H9 (cell line): ENCODE measurements around the gene SORCS2. TPM values are rescaled to one million over a fixed set of nuclear protein-coding genes. Genes with fewer than 3 reads are reported as not detected.

Source experiments
- DNase-seq: peaks from one replicate; pipeline ENCODE4 v3.0.0-alpha.2; 2017
- H2AFZ ChIP-seq: one replicate; pipeline ENCODE4 v1.6.1; 2013; ENCODE audit warnings: mild to moderate bottlenecking, low read length, control low read depth, moderate library complexity
- H2AK5ac ChIP-seq: 2 replicates; pipeline ENCODE4 v1.6.1; 2013; ENCODE audit warnings: low read length, control low read depth, mixed read lengths; ENCODE audit not compliant: insufficient read length
- H2BK120ac ChIP-seq: one replicate; pipeline ENCODE4 v1.6.1; 2013; ENCODE audit warnings: low read depth, mild to moderate bottlenecking, low read length, control low read depth, inconsistent platforms; ENCODE audit not compliant: poor library complexity, severe bottlenecking
- H2BK12ac ChIP-seq: 2 replicates; pipeline ENCODE4 v1.6.1; 2013; ENCODE audit warnings: low read length, control low read depth, mixed read lengths, low read depth; ENCODE audit not compliant: insufficient read length
- H2BK15ac ChIP-seq: 2 replicates; pipeline ENCODE4 v1.6.1; 2013; ENCODE audit warnings: low read depth, low read length, control low read depth
- H2BK20ac ChIP-seq: one replicate; pipeline ENCODE4 v1.6.1; 2013; ENCODE audit warnings: low read depth, mild to moderate bottlenecking, low read length, control low read depth, inconsistent platforms; ENCODE audit not compliant: poor library complexity, severe bottlenecking
- H2BK5ac ChIP-seq: 2 replicates; pipeline ENCODE4 v1.6.1; 2013; ENCODE audit warnings: low read length, control low read depth, mixed read lengths; ENCODE audit not compliant: insufficient read length
- H3K14ac ChIP-seq: 2 replicates; pipeline ENCODE4 v1.6.1; 2013; ENCODE audit warnings: low read length, control low read depth; ENCODE audit not compliant: insufficient read depth
- H3K18ac ChIP-seq: 2 replicates; pipeline ENCODE4 v1.6.1; 2013; ENCODE audit warnings: low read depth, mild to moderate bottlenecking, mixed read lengths, low read length, control low read depth; ENCODE audit not compliant: insufficient read length
- H3K23ac ChIP-seq: 2 replicates; pipeline ENCODE4 v1.6.1; 2013; ENCODE audit warnings: low read length, control low read depth, mixed read lengths, low read depth; ENCODE audit not compliant: insufficient read length
- H3K23me2 ChIP-seq: 2 replicates; pipeline ENCODE4 v1.6.1; 2013; ENCODE audit warnings: low read depth, mild to moderate bottlenecking, mixed read lengths, low read length, control low read depth; ENCODE audit not compliant: insufficient read length, poor library complexity, severe bottlenecking
- H3K27ac ChIP-seq: 2 replicates; pipeline ENCODE4 v1.5.1; 2013; ENCODE audit warnings: low read length, control low read depth, mixed read lengths, low read depth; ENCODE audit not compliant: insufficient read length
- H3K27me3 ChIP-seq: 2 replicates; pipeline ENCODE4 v1.6.1; 2013; ENCODE audit warnings: low read length, control low read depth, inconsistent platforms; ENCODE audit not compliant: insufficient read depth
- H3K4ac ChIP-seq: 2 replicates; pipeline ENCODE4 v1.6.1; 2013; ENCODE audit warnings: low read depth, mild to moderate bottlenecking, control low read depth, inconsistent platforms, low read length, moderate library complexity
- H3K4me1 ChIP-seq: 2 replicates; pipeline ENCODE4 v1.6.1; 2013; ENCODE audit warnings: low read length, control low read depth, inconsistent platforms; ENCODE audit not compliant: insufficient read depth
- H3K4me2 ChIP-seq: 2 replicates; pipeline ENCODE4 v1.6.1; 2013; ENCODE audit warnings: low read length, control low read depth, mixed read lengths; ENCODE audit not compliant: insufficient read length, insufficient read depth
- H3K56ac ChIP-seq: 2 replicates; pipeline ENCODE4 v1.6.1; 2013; ENCODE audit warnings: low read depth, mild to moderate bottlenecking, mixed read lengths, low read length, control low read depth; ENCODE audit not compliant: insufficient read length
- H3K79me1 ChIP-seq: 2 replicates; pipeline ENCODE4 v1.6.1; 2013; ENCODE audit warnings: low read depth, mild to moderate bottlenecking, moderate library complexity, low read length, control low read depth, inconsistent platforms; ENCODE audit not compliant: insufficient read depth, poor library complexity, severe bottlenecking
- H3K79me2 ChIP-seq: 2 replicates; pipeline ENCODE4 v1.6.1; 2013; ENCODE audit warnings: low read length, control low read depth, inconsistent platforms; ENCODE audit not compliant: insufficient read depth
- H3K9ac ChIP-seq: 2 replicates; pipeline ENCODE4 v1.6.1; 2013; ENCODE audit warnings: low read length, control low read depth, mixed read lengths; ENCODE audit not compliant: insufficient read length; ENCODE audit errors: extremely low read depth
- H3K9me3 ChIP-seq: one replicate; pipeline ENCODE4 v1.6.1; 2013; ENCODE audit warnings: low read depth, low read length, inconsistent platforms; ENCODE audit not compliant: control insufficient read depth
- H3T11ph ChIP-seq: one replicate; pipeline ENCODE4 v1.6.1; 2013; ENCODE audit warnings: mild to moderate bottlenecking, low read length, control low read depth, inconsistent platforms
- H4K20me1 ChIP-seq: one replicate; pipeline ENCODE4 v1.6.1; 2013; ENCODE audit not compliant: control insufficient read depth, insufficient read length, insufficient read depth
- H4K5ac ChIP-seq: 2 replicates; pipeline ENCODE4 v1.6.1; 2013; ENCODE audit warnings: low read depth, mild to moderate bottlenecking, mixed read lengths, low read length, control low read depth; ENCODE audit not compliant: insufficient read length
- H4K8ac ChIP-seq: replicated peaks from 2 replicates; pipeline ENCODE4 v1.6.1; 2013; ENCODE audit warnings: low read length, control low read depth, mixed read lengths, low read depth; ENCODE audit not compliant: insufficient read length
- H4K91ac ChIP-seq: 2 replicates; pipeline ENCODE4 v1.6.1; 2013; ENCODE audit warnings: low read depth, mild to moderate bottlenecking, moderate library complexity, mixed read lengths, low read length, control low read depth; ENCODE audit not compliant: insufficient read length
- H3K27ac Mint-ChIP-seq, 3 experiments: 2 replicates in 2 of 3; 3 replicates in 1 of 3; pipeline ENCODE4 v1.8.0; 2020 to 2021; ENCODE audit warnings: mixed read lengths in 3 of 3, mild to moderate bottlenecking in 1 of 3, moderate library complexity in 1 of 3
- H3K27me3 Mint-ChIP-seq: 2 replicates; pipeline ENCODE4 v1.8.0; 2021; ENCODE audit warnings: low read depth, mild to moderate bottlenecking, moderate library complexity, mixed read lengths
- H3K36me3 Mint-ChIP-seq, 3 experiments: 2 replicates in 2 of 3; 3 replicates in 1 of 3; pipeline ENCODE4 v1.8.0; 2020 to 2021; ENCODE audit warnings: low read depth in 3 of 3, mixed read lengths in 3 of 3; ENCODE audit not compliant: insufficient read depth in 1 of 3
- H3K4me1 Mint-ChIP-seq, 2 experiments: 2 replicates each; pipeline ENCODE4 v1.8.0; 2020; ENCODE audit warnings: mixed read lengths in 2 of 2
- H3K4me3 Mint-ChIP-seq, 2 experiments: 2 replicates in 1 of 2; 3 replicates in 1 of 2; pipeline ENCODE4 v1.8.0; 2020 to 2021; ENCODE audit warnings: mild to moderate bottlenecking in 2 of 2, mixed read lengths in 2 of 2, moderate library complexity in 1 of 2
- H3K9me3 Mint-ChIP-seq, 2 experiments: 2 replicates in 1 of 2; 3 replicates in 1 of 2; pipeline ENCODE4 v1.8.0; 2020; ENCODE audit warnings: mild to moderate bottlenecking in 2 of 2, mixed read lengths in 2 of 2, moderate library complexity in 1 of 2
- WGBS: extraction: QIAGEN DNeasy Blood & Tissue Kit; methylation state at CpG from one replicate; pipeline ENCODE4 v1.1.7; 2013; ENCODE audit warnings: missing lambda C conversion rate, low lambda C conversion rate, mixed read lengths; ENCODE audit not compliant: insufficient read length; ENCODE audit errors: extremely low coverage; 5-methylcytosine and 5-hydroxymethylcytosine counted together
- total RNA-seq: library from RNA; stranded (reverse); gene quantifications from 2 replicates; pipeline ENCODE4 v1.2.1, GENCODE V29; 2021
- TF ChIP-seq, protein P1 (sequence below): fragments of 200-600 bp; sonication (generic); conservative IDR thresholded peaks from 3 replicates; pipeline ENCODE4 v1.8.0; 2021; ENCODE audit warnings: antibody characterized with exemption, mild to moderate bottlenecking

Gene SORCS2
- total RNA-seq, 1 experiment from 2014 or later = 0.57 TPM

DNA sequence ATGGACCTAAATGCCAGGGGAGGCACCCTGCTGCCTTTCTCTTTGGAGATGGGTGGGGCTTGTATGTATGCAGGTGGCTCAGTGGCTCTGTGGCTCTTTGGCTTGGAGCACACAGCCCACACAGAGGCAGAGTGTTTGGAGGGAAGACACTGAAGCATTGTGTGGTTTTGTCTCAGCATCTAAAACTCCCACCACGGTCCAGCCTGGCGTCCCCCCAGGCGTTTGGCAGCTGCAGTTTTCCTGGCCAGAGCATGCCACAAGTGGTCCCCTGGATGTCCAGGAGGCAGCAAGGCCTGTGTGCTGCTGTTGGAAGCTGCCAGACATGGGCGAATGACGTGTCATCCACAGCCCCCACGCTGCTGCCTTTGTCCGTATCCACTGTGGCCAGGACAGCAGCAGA is 274.6 kb downstream of the SORCS2 start:
- H3K14ac ChIP-seq = no peak overlapping the region; the same call in 1 of the 2 replicates
- no peaks in the 10 kb centered on the region for H3K79me1 ChIP-seq
- no peak overlapping the region for H3K9ac ChIP-seq
- H3K4me3 Mint-ChIP-seq = no peak overlapping the region
- H2BK15ac ChIP-seq = no peak overlapping the region
- no peak overlapping the region for H2BK5ac ChIP-seq
- H3K9me3 Mint-ChIP-seq = peaks cover 14 to 16% of the 10 kb centered on the region in 2 experiments; a peak in 4 of 5 replicates
- TF ChIP-seq, protein P1, sequence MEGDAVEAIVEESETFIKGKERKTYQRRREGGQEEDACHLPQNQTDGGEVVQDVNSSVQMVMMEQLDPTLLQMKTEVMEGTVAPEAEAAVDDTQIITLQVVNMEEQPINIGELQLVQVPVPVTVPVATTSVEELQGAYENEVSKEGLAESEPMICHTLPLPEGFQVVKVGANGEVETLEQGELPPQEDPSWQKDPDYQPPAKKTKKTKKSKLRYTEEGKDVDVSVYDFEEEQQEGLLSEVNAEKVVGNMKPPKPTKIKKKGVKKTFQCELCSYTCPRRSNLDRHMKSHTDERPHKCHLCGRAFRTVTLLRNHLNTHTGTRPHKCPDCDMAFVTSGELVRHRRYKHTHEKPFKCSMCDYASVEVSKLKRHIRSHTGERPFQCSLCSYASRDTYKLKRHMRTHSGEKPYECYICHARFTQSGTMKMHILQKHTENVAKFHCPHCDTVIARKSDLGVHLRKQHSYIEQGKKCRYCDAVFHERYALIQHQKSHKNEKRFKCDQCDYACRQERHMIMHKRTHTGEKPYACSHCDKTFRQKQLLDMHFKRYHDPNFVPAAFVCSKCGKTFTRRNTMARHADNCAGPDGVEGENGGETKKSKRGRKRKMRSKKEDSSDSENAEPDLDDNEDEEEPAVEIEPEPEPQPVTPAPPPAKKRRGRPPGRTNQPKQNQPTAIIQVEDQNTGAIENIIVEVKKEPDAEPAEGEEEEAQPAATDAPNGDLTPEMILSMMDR = no peak
- H3K4ac ChIP-seq = no peak overlapping the region
- no peaks in the 10 kb centered on the region for H3K27me3 ChIP-seq
- H3K18ac ChIP-seq = no peak overlapping the region
- WGBS = no CpG with 5 or more reads among the region's 7 CpGs
- no peak overlapping the region for H3K56ac ChIP-seq
- no peak overlapping the region for H3K23ac ChIP-seq
- H3K4me1 ChIP-seq = peaks cover 4% of the 10 kb centered on the region; the same call in 1 of the 2 replicates
- H2BK12ac ChIP-seq = no peak overlapping the region
- no peak overlapping the region for H4K8ac ChIP-seq
- H4K91ac ChIP-seq = no peak overlapping the region
- H3K9me3 ChIP-seq = peaks cover 9% of the 10 kb centered on the region
- H2BK20ac ChIP-seq = no peak overlapping the region
- H2AK5ac ChIP-seq = no peak overlapping the region
- peaks cover 2 to 6% (median 3%) of the 10 kb centered on the region in 3 experiments; a peak in 4 of 7 replicates for H3K36me3 Mint-ChIP-seq
- no peak overlapping the region for H3K27ac ChIP-seq
- no peak for DNase-seq
- H3K27me3 Mint-ChIP-seq = peaks cover 8% of the 10 kb centered on the region; the same call in 1 of the 2 replicates
- H3T11ph ChIP-seq = no peak overlapping the region
- H3K27ac Mint-ChIP-seq = no peak overlapping the region
- H4K5ac ChIP-seq = no peak overlapping the region
- H2BK120ac ChIP-seq = no peak overlapping the region
- no peak overlapping the region for H2AFZ ChIP-seq
- H3K23me2 ChIP-seq = no peaks in the 10 kb centered on the region
- H3K79me2 ChIP-seq = no peaks in the 10 kb centered on the region
- H3K4me1 Mint-ChIP-seq = peaks cover 27 to 28% of the 10 kb centered on the region in 2 experiments
- H4K20me1 ChIP-seq = peaks cover 2% of the 10 kb centered on the region
- H3K4me2 ChIP-seq = no peak overlapping the region
